WTC11 (cell line): ENCODE measurements around the gene RTKN2.

Source experiments
- ATF2 ChIP-seq: sonication (generic); formaldehyde crosslinking; IDR thresholded peaks from 2 replicates; pipeline ENCODE4 v1.8.1; 2022; ENCODE audit warnings: low read depth, missing genetic modification reagents, borderline replicate concordance
- CTCF ChIP-seq: fragments of 200-600 bp; IDR thresholded peaks from 2 replicates; pipeline ENCODE4 v1.8.0; 2022; ENCODE audit warnings: antibody characterized with exemption
- E2F1 ChIP-seq: sonication (generic); formaldehyde crosslinking; IDR thresholded peaks from 2 replicates; pipeline ENCODE4 v1.8.0; 2022; ENCODE audit warnings: mild to moderate bottlenecking, missing genetic modification reagents
- E2F5 ChIP-seq: sonication (generic); formaldehyde crosslinking; IDR thresholded peaks from 2 replicates; pipeline ENCODE4 v1.8.1; 2022; ENCODE audit warnings: mild to moderate bottlenecking, moderate library complexity, missing genetic modification reagents
- NR1H2 ChIP-seq: sonication (generic); formaldehyde crosslinking; IDR thresholded peaks from 2 replicates; pipeline ENCODE4 v1.9.0; 2021; ENCODE audit warnings: mild to moderate bottlenecking, moderate library complexity, missing genetic modification reagents
- RORB ChIP-seq: fragments of 250-450 bp; sonication (Bioruptor Pico); IDR thresholded peaks from 2 replicates; pipeline ENCODE4 v1.9.0; 2021; ENCODE audit warnings: mild to moderate bottlenecking
- ZNF138 ChIP-seq: sonication (generic); formaldehyde crosslinking; conservative IDR thresholded peaks from 2 replicates; pipeline ENCODE4 v1.8.1; 2022; ENCODE audit warnings: mild to moderate bottlenecking, moderate library complexity, missing genetic modification reagents
- ZNF232 ChIP-seq: sonication (generic); formaldehyde crosslinking; IDR thresholded peaks from 2 replicates; pipeline ENCODE4 v1.8.0; 2022; ENCODE audit warnings: mild to moderate bottlenecking, missing genetic modification reagents
- ZNF512 ChIP-seq: sonication (generic); formaldehyde crosslinking; IDR thresholded peaks from 2 replicates; pipeline ENCODE4 v1.8.1; 2022; ENCODE audit warnings: missing genetic modification reagents, borderline replicate concordance

GRCh38 chr10:62162261-62162981, 106.2 kb downstream of the RTKN2 start:
- TF ChIP-seq ZNF512 (CRISPR knock-in tag) (no peak), E2F5 (no peak), CTCF (no peak), ATF2 (CRISPR knock-in tag) (no peak), NR1H2 (CRISPR knock-in tag) (no peak), ZNF232 (no peak), E2F1 (CRISPR knock-in tag) (no peak), RORB (no peak), ZNF138 (no peak)
